ENCODE data around the gene COL4A1. TPM values are rescaled to one million over a fixed set of nuclear protein-coding genes. Genes with fewer than 3 reads are reported as not detected.

COL4A1 gene
- total RNA-seq, 1 donor from 2014 or later: 756 TPM

DNA sequence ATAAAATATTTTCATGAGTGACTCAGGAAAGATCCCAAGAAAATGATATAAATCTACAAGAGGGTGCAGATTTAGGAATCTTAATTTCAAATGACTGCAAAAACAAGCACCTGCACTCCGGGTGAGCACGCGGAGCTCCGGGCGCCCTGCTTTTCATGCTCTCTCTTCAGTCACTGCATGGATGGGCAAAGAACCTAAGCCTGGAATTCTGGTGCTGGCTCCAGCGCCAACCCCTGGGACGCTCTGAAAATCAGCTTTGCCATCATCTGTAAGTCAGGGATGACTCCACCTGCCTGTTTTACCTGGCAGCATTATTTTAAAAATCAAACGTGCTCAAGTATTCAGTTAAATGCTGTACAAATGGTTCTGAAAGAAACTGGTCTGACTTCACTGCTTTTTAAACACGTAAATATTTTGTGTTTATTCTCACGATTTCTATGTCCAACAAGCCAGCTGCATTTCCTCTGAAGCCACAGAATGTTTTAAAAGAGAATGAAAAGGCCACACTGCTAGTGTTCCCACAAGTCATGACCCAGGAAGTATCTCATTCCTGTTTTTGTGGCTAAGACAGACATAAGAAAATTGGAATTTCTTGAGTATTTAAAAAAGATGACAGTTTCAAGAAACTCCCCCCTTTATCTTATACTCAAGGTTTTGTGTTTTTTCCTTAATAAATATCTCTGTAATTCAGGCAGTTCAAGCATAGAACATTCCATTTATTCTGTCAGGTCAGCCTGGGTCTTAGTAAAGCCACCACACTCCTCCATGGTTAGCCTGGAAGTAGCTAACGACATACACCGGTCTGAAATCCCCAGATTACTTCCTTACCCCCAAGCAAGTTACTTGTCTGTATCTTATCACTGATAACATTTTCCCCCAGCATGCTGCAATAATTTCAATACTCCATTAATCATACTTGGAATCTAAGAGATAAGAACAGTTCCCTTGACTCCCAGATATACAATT, 81.1 kb downstream of the COL4A1 start:
- Histone ChIP-seq H3K36me3 (no peaks in the 10 kb centered on the region), H3K9me3 (no peaks in the 10 kb centered on the region), H3K4me3 (no peak overlapping the region), H3K4me1 (peaks cover 5 to 26% of the 10 kb centered on the region in 2 donors), H3K27me3 (no peaks in the 10 kb centered on the region), H3K27ac (peak overlapping the region; percentile 39 to 72)
- intact Hi-C loops (cut with DNase I): no loop called here
- TF ChIP-seq CTCF (IDR thresholded peaks at IDR 0.05): no peak
- DNase-seq (ENCODE audit: low spot score in 2 of 2): no peak

- Histone ChIP-seq H3K4me1 (peaks cover 5 to 32% of the 10 kb centered on the region in 2 donors), H3K27me3 (no peaks in the 10 kb centered on the region), H3K4me3 (no peak overlapping the region), H3K9me3 (no peaks in the 10 kb centered on the region), H3K27ac (peak overlapping the region; percentile 22 to 72), H3K36me3 (no peaks in the 10 kb centered on the region)
- intact Hi-C loops (cut with DNase I): no loop called here
- no peak for TF ChIP-seq CTCF (IDR thresholded peaks at IDR 0.05)
- no peak for DNase-seq (ENCODE audit: low spot score in 2 of 2)
These were observed 82.0 kb downstream of the COL4A1 start for GRCh38 chr13:110225003-110225402.

GRCh38 chr13:110224519-110224918, 82.4 kb downstream of the COL4A1 start:
- Histone ChIP-seq H3K4me1 (peaks cover 5 to 31% of the 10 kb centered on the region in 2 donors), H3K9me3 (no peaks in the 10 kb centered on the region), H3K36me3 (no peaks in the 10 kb centered on the region), H3K4me3 (no peak overlapping the region), H3K27ac (peak overlapping the region; percentile 51 to 72), H3K27me3 (no peaks in the 10 kb centered on the region)
- no peak for DNase-seq (ENCODE audit: low spot score in 2 of 2)
- intact Hi-C loops (cut with DNase I): no loop called here
- no peak for TF ChIP-seq CTCF (IDR thresholded peaks at IDR 0.05)

GRCh38 chr13:110221406-110222117, 85.4 kb downstream of the COL4A1 start:
- H3K4me3 ChIP-seq: peak overlapping the region; percentile 23 to 32
- no peaks in the 10 kb centered on the region for H3K9me3 ChIP-seq
- no peaks in the 10 kb centered on the region for H3K27me3 ChIP-seq
- DNase-seq (ENCODE audit: low spot score in 2 of 2): peak in 1 of 2 donors; percentile 74
- no peaks in the 10 kb centered on the region for H3K36me3 ChIP-seq
- peak overlapping the region; percentile 88 to 92 for H3K27ac ChIP-seq
- peaks cover 5 to 47% of the 10 kb centered on the region in 2 donors for H3K4me1 ChIP-seq
- TF ChIP-seq CTCF (IDR thresholded peaks at IDR 0.05): no peak
- intact Hi-C loops (cut with DNase I): loop anchor here (1.0 kb wide), 2 partner anchors 191 to 223 kb away; no protein-coding TSS in a partner anchor

DNA sequence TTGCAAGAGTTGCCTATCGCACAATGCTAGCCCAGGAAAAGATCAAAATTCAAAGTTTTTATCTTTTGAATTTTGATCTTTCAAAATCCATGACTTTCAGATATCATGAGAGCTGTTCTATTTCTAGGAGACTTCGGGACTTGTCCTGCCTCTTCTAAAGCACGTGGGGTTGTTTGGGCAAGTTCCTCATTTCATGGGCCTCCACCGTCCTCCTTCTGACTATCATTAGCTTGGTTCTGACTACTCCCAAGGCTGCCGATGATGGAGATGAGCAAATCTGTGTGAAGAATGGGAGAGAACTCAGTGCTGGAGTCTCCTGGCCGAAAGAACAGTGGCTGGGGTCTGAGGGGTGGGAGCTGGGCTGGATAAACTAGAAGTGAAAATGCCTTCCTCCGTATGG, 86.5 kb downstream of the COL4A1 start:
- H3K9me3 ChIP-seq: no peaks in the 10 kb centered on the region
- H3K27me3 ChIP-seq: no peaks in the 10 kb centered on the region
- peaks cover 14 to 52% of the 10 kb centered on the region in 2 donors for H3K4me1 ChIP-seq

More for the DNA sequence above, 86.5 kb downstream of the COL4A1 start:
- Histone ChIP-seq H3K27ac (peak overlapping the region; percentile 88 to 92), H3K4me3 (no peak overlapping the region), H3K36me3 (no peaks in the 10 kb centered on the region)
- DNase-seq (ENCODE audit: low spot score in 2 of 2): no peak
- intact Hi-C loops (cut with DNase I): no loop called here
- TF ChIP-seq CTCF (IDR thresholded peaks at IDR 0.05): no peak

Data from ascending aorta (tissue), 2 donors.